K562 (cell line): ENCODE measurements around the gene IGSF10. TPM values are rescaled to one million over a fixed set of nuclear protein-coding genes. Genes with fewer than 3 reads are reported as not detected.
A peak's percentile ranks its signal among the peaks of the same experiment; 100 is the strongest.

Experiments used
- ATAC-seq: fragments of 200-7000 bp; cut with Tn5 transposase; 3 replicates; pipeline ENCODE4 v1.9.1; 2020; ENCODE audit warnings: moderate library complexity
- BruUV-seq: library from RNA; stranded (reverse); fragments of 400-500 nt; replicated peaks from 2 replicates; lab custom pipeline; 2021; lab: Mats Ljungman, UMichigan
- CTCF ChIA-PET: fragments of 300-600 bp; formaldehyde crosslinking; extraction: SDS; loops from one replicate; lab custom pipeline; 2021; ENCODE audit warnings: low intra/inter-chr PET ratio; lab: Yijun Ruan, JAX
- POLR2A ChIA-PET: fragments of 300-600, 350-650 bp; sonication (Branson Sonifier 250); formaldehyde crosslinking; extraction: SDS; loops from one replicate; lab custom pipeline; 2021; ENCODE audit warnings: antibody characterized with exemption, inconsistent platforms; lab: Yijun Ruan, JAX
- DNase-seq, 4 experiments: peaks; one replicate each; pipeline versions ENCODE4 v3.0.0 to v3.0.0-alpha.2; 2011 to 2018; ENCODE audit warnings: low spot score in 3 of 4, mixed read lengths in 3 of 4; ENCODE audit errors: extremely low read depth in 1 of 4
- FAIRE-seq: peaks from 2 replicates; lab custom pipeline; 2011; peaks lifted over from hg19 to GRCh38; lab: Jason Lieb, UNC
- H2AFZ ChIP-seq: 2 replicates; pipeline ENCODE4 v1.6.0; 2011; ENCODE audit warnings: low read depth, low read length, control low read depth, inconsistent platforms
- H3K27ac ChIP-seq: fragments of 200-600 bp; 3 replicates; pipeline ENCODE4 v1.8.0; 2011; ENCODE audit warnings: low read depth, mild to moderate bottlenecking, control low read depth, inconsistent platforms, low read length, moderate library complexity, mixed read lengths; ENCODE audit errors: extremely low read depth
- H3K27me3 ChIP-seq, 2 experiments: fragments of 300-600 bp in 1 of 2; 2 replicates in 1 of 2; 3 replicates in 1 of 2; pipeline versions ENCODE4 v1.6.0 to v1.8.0; 2011; ENCODE audit warnings: inconsistent platforms in 2 of 2, low read length in 2 of 2, mild to moderate bottlenecking in 1 of 2, mixed read lengths in 1 of 2, moderate library complexity in 1 of 2; ENCODE audit not compliant: control insufficient read depth in 2 of 2, insufficient read depth in 2 of 2
- H3K36me3 ChIP-seq: fragments of 300-600 bp; 3 replicates; pipeline ENCODE4 v1.8.0; 2011; ENCODE audit warnings: mild to moderate bottlenecking, low read length, inconsistent platforms; ENCODE audit not compliant: control insufficient read depth, insufficient read depth
- H3K4me1 ChIP-seq, 2 experiments: fragments of 200-600 bp in 1 of 2; replicated peaks in 1 of 2; 2 replicates in 1 of 2; 3 replicates in 1 of 2; pipeline versions ENCODE4 v1.5.1 to v1.8.0; 2011; ENCODE audit warnings: inconsistent platforms in 2 of 2, low read length in 2 of 2, mild to moderate bottlenecking in 1 of 2, mixed read lengths in 1 of 2, moderate library complexity in 1 of 2; ENCODE audit not compliant: control insufficient read depth in 2 of 2, insufficient read depth in 2 of 2
- H3K4me2 ChIP-seq: 2 replicates; pipeline ENCODE4 v1.6.1; 2011; ENCODE audit warnings: low read length, control low read depth, inconsistent platforms, mixed read lengths; ENCODE audit not compliant: insufficient read depth
- H3K4me3 ChIP-seq: fragments of 200-600 bp; sonication (generic), shearing (Covaris generic); 2 replicates; pipeline ENCODE4 v1.5.1; 2016; ENCODE audit warnings: control low read depth, inconsistent platforms
- H3K79me2 ChIP-seq: fragments of 200-600 bp; 3 replicates; pipeline ENCODE4 v1.8.0; 2011; ENCODE audit warnings: low read length, inconsistent platforms; ENCODE audit not compliant: control insufficient read depth, insufficient read depth
- H3K9ac ChIP-seq, 2 experiments: 2 replicates each; pipeline versions ENCODE4 v1.6.0 to v1.6.1; 2011; ENCODE audit warnings: low read depth in 2 of 2, low read length in 2 of 2, control low read depth in 1 of 2, inconsistent platforms in 1 of 2, mild to moderate bottlenecking in 1 of 2, mixed read lengths in 1 of 2; ENCODE audit not compliant: insufficient read depth in 1 of 2
- H3K9me1 ChIP-seq: one replicate; pipeline ENCODE4 v1.6.0; 2011; ENCODE audit warnings: inconsistent platforms, mild to moderate bottlenecking, low read length, moderate library complexity; ENCODE audit not compliant: control insufficient read depth, insufficient read depth
- H3K9me3 ChIP-seq: replicated peaks from 2 replicates; pipeline ENCODE4 v1.5.1; 2011; ENCODE audit warnings: low read depth, low read length, inconsistent platforms; ENCODE audit not compliant: control insufficient read depth, insufficient read depth
- H4K20me1 ChIP-seq: replicated peaks from 2 replicates; pipeline ENCODE4 v1.6.1; 2011; ENCODE audit warnings: low read length, inconsistent platforms, mixed read lengths; ENCODE audit not compliant: control insufficient read depth, insufficient read depth
- CBFA2T3 ChIP-seq: fragments of 450-650 bp; IDR thresholded peaks from 2 replicates; pipeline ENCODE4 v1.6.1; 2017
- FOXJ3 ChIP-seq: sonication (generic); formaldehyde crosslinking; IDR thresholded peaks from 2 replicates; pipeline ENCODE4 v1.4.0; 2020; ENCODE audit warnings: mild to moderate bottlenecking, missing genetic modification reagents
- FOXM1 ChIP-seq, 2 experiments: fragments of 450-650 bp in 1 of 2; sonication (generic) in 1 of 2; formaldehyde crosslinking in 1 of 2; IDR thresholded peaks; 2 replicates each; pipeline versions ENCODE4 v1.6.1 to v1.9.0; 2017 to 2022; ENCODE audit warnings: low read depth in 2 of 2, mild to moderate bottlenecking in 2 of 2, missing genetic modification reagents in 1 of 2, moderate library complexity in 1 of 2
- MTA1 ChIP-seq: fragments of 450-650 bp; IDR thresholded peaks from 2 replicates; pipeline ENCODE4 v1.6.1; 2017; ENCODE audit warnings: borderline replicate concordance
- NFE2L1 ChIP-seq: fragments of 450-650 bp; IDR thresholded peaks from 2 replicates; pipeline ENCODE4 v1.6.1; 2016; ENCODE audit warnings: missing genetic modification characterization, low read depth, mild to moderate bottlenecking, missing compliant biosample characterization, moderate library complexity, borderline replicate concordance
- NFIC ChIP-seq: fragments of 450-650 bp; IDR thresholded peaks from 2 replicates; pipeline ENCODE4 v1.6.1; 2017; ENCODE audit warnings: mild to moderate bottlenecking, inconsistent platforms
- SMARCA4 ChIP-seq: fragments of 450-650 bp; IDR thresholded peaks from 2 replicates; pipeline ENCODE4 v1.6.1; 2016
- TAF15 ChIP-seq: fragments of 200-400 bp; formaldehyde crosslinking; IDR thresholded peaks from 2 replicates; pipeline ENCODE4 v1.6.1; 2017; ENCODE audit warnings: mild to moderate bottlenecking, low read depth, low read length, moderate library complexity
- XRCC5 ChIP-seq: fragments of 200-400 bp; formaldehyde crosslinking; IDR thresholded peaks from 2 replicates; pipeline ENCODE4 v1.6.1; 2017; ENCODE audit warnings: low read depth, mild to moderate bottlenecking, low read length
- ZBTB2 ChIP-seq: fragments of 450-650 bp; IDR thresholded peaks from 2 replicates; pipeline ENCODE4 v1.6.1; 2016; ENCODE audit warnings: antibody characterized with exemption
- ZBTB40 ChIP-seq, 2 experiments: fragments of 450-650 bp in 1 of 2; sonication (generic) in 1 of 2; formaldehyde crosslinking in 1 of 2; IDR thresholded peaks; 2 replicates each; pipeline versions ENCODE4 v1.7.1 to v1.9.0; 2016 to 2022; ENCODE audit warnings: inconsistent platforms in 1 of 2, mild to moderate bottlenecking in 1 of 2, missing genetic modification reagents in 1 of 2
- WGBS: fragments of 100-300 bp; shearing (Covaris generic); methylation state at CpG from one replicate; pipeline ENCODE4 v1.1.6; 2016; ENCODE audit warnings: low coverage, mixed read lengths; ENCODE audit not compliant: insufficient coverage; ENCODE audit errors: missing lambda C conversion rate; 5-methylcytosine and 5-hydroxymethylcytosine counted together
- in situ Hi-C: fragments of 300-500 bp; cut with MboI; formaldehyde crosslinking; loops from 4 replicates; pipeline ENCODE4 v1.15.0; 2018; ENCODE audit warnings: inconsistent platforms, mixed read lengths
- intact Hi-C: fragments of 100-400 bp; cut with micrococcal nuclease; formaldehyde crosslinking; loops from 2 replicates; pipeline ENCODE4 v1.14.2; 2022
- polyA plus RNA-seq, 8 experiments: library from polyadenylated mRNA; depleted of rRNA in 4 of 8; stranded (reverse) in 5 of 8; unstranded in 3 of 8; fragments of >200 nt; fragmentation: Nextera tagmentation in 2 of 8; fragmentation: Illumina TruSeq in 1 of 8; extraction: Ambion mirVana in 2 of 8; extraction: Trizol in 1 of 8; gene quantifications; 2 replicates each; pipeline versions ENCODE4 v1.2.1 to v1.2.3, GENCODE V29; 2011 to 2014; ENCODE audit warnings: inconsistent platforms in 1 of 8, missing spikeins in 1 of 8
- total RNA-seq, 7 experiments: library from RNA; depleted of rRNA in 6 of 7; stranded (reverse); fragments of >200 nt in 6 of 7; fragmentation: Illumina TruSeq in 2 of 7; extraction: Trizol in 2 of 7; gene quantifications; 2 replicates each; pipeline versions ENCODE4 v1.2.1 to v1.2.3, GENCODE V29; 2011 to 2021; ENCODE audit warnings: low replicate concordance in 1 of 7

IGSF10 gene
- total and polyA plus RNA-seq, 9 of the 15 experiments (the other 6 are each of a cell fraction or from before 2014, with no cell fraction given) = 0.11 to 1.2 (median 0.40) TPM

GRCh38 chr3:151476344-151477018 lies 15.6 kb upstream of the IGSF10 start:
- in situ Hi-C loops = no loop called here
- no peaks in the 10 kb centered on the region for H3K9me1 ChIP-seq
- BruUV-seq = no TSS peak
- H3K4me3 ChIP-seq = no peak overlapping the region
- ATAC-seq = peak; percentile 82
- DNase-seq = peak in 2 of 4 experiments; percentile 19 to 57
- H4K20me1 ChIP-seq = no peaks in the 10 kb centered on the region
- peak overlapping the region; percentile 75 for H2AFZ ChIP-seq
- H3K27ac ChIP-seq = peak overlapping the region; percentile 3; the same call in 1 of the 3 replicates
- WGBS = 22% methylated on average over 7 of the region's 7 CpGs
- peak; percentile 84 for FAIRE-seq
- no peaks in the 10 kb centered on the region for H3K36me3 ChIP-seq
- H3K4me1 ChIP-seq = peaks cover 0 to 5% of the 10 kb centered on the region in 2 experiments; a peak in 1 of 5 replicates
- intact Hi-C loops = no loop called here
- H3K9ac ChIP-seq = no peak overlapping the region
- H3K4me2 ChIP-seq = peak overlapping the region; percentile 34
- H3K9me3 ChIP-seq = peaks cover 4% of the 10 kb centered on the region
- CTCF ChIA-PET = no interaction called here
- H3K27me3 ChIP-seq = no peaks in the 10 kb centered on the region
- POLR2A ChIA-PET = interaction anchor here (0.6 kb wide), 1 partner anchor 357 kb away, joined by 3 read pairs; no protein-coding TSS in a partner anchor
- no peaks in the 10 kb centered on the region for H3K79me2 ChIP-seq
- TF ChIP-seq FOXM1 (IDR thresholded peaks at IDR 0.05; ENCODE audit: low read depth) (peak; percentile 13; the same call in 1 of the 2 replicates), FOXM1 (CRISPR knock-in tag; IDR thresholded peaks at IDR 0.05; ENCODE audit: low read depth) (no peak), NFIC (0 out of 2 replicates have a peak, but pooled peaks have one; percentile 9), ZBTB40 (IDR thresholded peaks at IDR 0.05) (peak; percentile 72), ZBTB40 (CRISPR knock-in tag; IDR thresholded peaks at IDR 0.05) (no peak), NFE2L1 (tag) (no peak), ZBTB2 (no peak), SMARCA4 (no peak), TAF15 (no peak), XRCC5 (no peak), CBFA2T3 (peak; percentile 58), FOXJ3 (CRISPR knock-in tag) (no peak), MTA1 (no peak)
